GM03348 (cell line): ENCODE measurements around the gene OPRM1.
"Not testable (repeated sequence)": the region's sequence is repeated elsewhere in the genome, so short reads cannot be mapped to it uniquely, and the experiment has no call there.

Experiments used
- DNase-seq: peaks from one replicate; pipeline ENCODE4 v3.0.0; 2012; ENCODE audit warnings: low spot score

Gene OPRM1

GRCh38 chr6:154206996-154207395 lies 168.0 kb downstream of the OPRM1 start:
- DNase-seq = no peak

GRCh38 chr6:154209555-154209954 lies 170.5 kb downstream of the OPRM1 start:
- DNase-seq = no peak

GRCh38 chr6:154210678-154211077 lies 171.6 kb downstream of the OPRM1 start:
- no peak for DNase-seq

- DNase-seq = no peak
Measured at GRCh38 chr6:154213782-154214181, 174.7 kb downstream of the OPRM1 start.

- DNase-seq = no peak
Measured at GRCh38 chr6:154218301-154218700, 179.3 kb downstream of the OPRM1 start.

- no peak for DNase-seq
Measured at GRCh38 chr6:154218787-154219186, 179.7 kb downstream of the OPRM1 start.

- no peak for DNase-seq
Measured at GRCh38 chr6:154219250-154219649, 180.2 kb downstream of the OPRM1 start.

- no peak for DNase-seq
Measured at GRCh38 chr6:154222716-154223115, 183.7 kb downstream of the OPRM1 start.

- DNase-seq = no peak
Measured at GRCh38 chr6:154223296-154223695, 184.3 kb downstream of the OPRM1 start.

- no peak for DNase-seq
Measured at GRCh38 chr6:154226461-154226860, 187.4 kb downstream of the OPRM1 start.

- DNase-seq = no peak
Measured at GRCh38 chr6:154227862-154228520, 189.0 kb downstream of the OPRM1 start.

- DNase-seq = no peak
Measured at GRCh38 chr6:154228521-154228905, 189.5 kb downstream of the OPRM1 start.

GRCh38 chr6:154229786-154230185 lies 190.7 kb downstream of the OPRM1 start:
- no peak for DNase-seq

- no peak for DNase-seq
Measured at GRCh38 chr6:154230393-154230792, 191.4 kb downstream of the OPRM1 start.

GRCh38 chr6:154230910-154231595 lies 192.0 kb downstream of the OPRM1 start:
- no peak for DNase-seq

GRCh38 chr6:154232013-154232910 lies 193.2 kb downstream of the OPRM1 start:
- DNase-seq = no peak

GRCh38 chr6:154233383-154233782 lies 194.3 kb downstream of the OPRM1 start:
- no peak for DNase-seq

GRCh38 chr6:154234019-154234772 lies 195.2 kb downstream of the OPRM1 start:
- DNase-seq = no peak

GRCh38 chr6:154236646-154237301 lies 197.7 kb downstream of the OPRM1 start:
- no peak for DNase-seq

- DNase-seq = no peak
Measured at GRCh38 chr6:154238831-154239230, 199.8 kb downstream of the OPRM1 start.

GRCh38 chr6:154239392-154239791 lies 200.4 kb downstream of the OPRM1 start:
- DNase-seq = no peak

- not testable (repeated sequence) for DNase-seq
Measured at GRCh38 chr6:154241061-154241460, 202.0 kb downstream of the OPRM1 start.
